ENCODE data around the gene ITM2C. TPM values are rescaled to one million over a fixed set of nuclear protein-coding genes. Genes with fewer than 3 reads are reported as not detected.

The ITM2C gene
- total RNA-seq, 1 experiment from 2014 or later: 85.8 TPM

- DNase-seq (ENCODE audit: low spot score): no peak
Observed at GRCh38 chr2:230872968-230873660, 8.4 kb downstream of the ITM2C start.

GRCh38 chr2:230873661-230874401, 9.1 kb downstream of the ITM2C start:
- no peak for DNase-seq (ENCODE audit: low spot score)

- DNase-seq (ENCODE audit: low spot score): no peak
Observed at GRCh38 chr2:230874456-230874855, 9.7 kb downstream of the ITM2C start.

- DNase-seq (ENCODE audit: low spot score): no peak
Observed at GRCh38 chr2:230874876-230875275, 10.1 kb downstream of the ITM2C start.

- no peak for DNase-seq (ENCODE audit: low spot score)
Observed at GRCh38 chr2:230875347-230876315, 10.9 kb downstream of the ITM2C start.

GRCh38 chr2:230877116-230877758, 12.5 kb downstream of the ITM2C start:
- no peak for DNase-seq (ENCODE audit: low spot score)

- DNase-seq (ENCODE audit: low spot score): no peak
Observed at GRCh38 chr2:230877759-230878598, 13.2 kb downstream of the ITM2C start.

- DNase-seq (ENCODE audit: low spot score): no peak
Observed at GRCh38 chr2:230878599-230879188, 14.0 kb downstream of the ITM2C start.

- DNase-seq (ENCODE audit: low spot score): no peak
Observed at GRCh38 chr2:230879271-230879882, 14.6 kb downstream of the ITM2C start.

GRCh38 chr2:230879891-230880290, 15.1 kb downstream of the ITM2C start:
- no peak for DNase-seq (ENCODE audit: low spot score)

GRCh38 chr2:230881840-230882239, 17.1 kb downstream of the ITM2C start:
- DNase-seq (ENCODE audit: low spot score): no peak

- no peak for DNase-seq (ENCODE audit: low spot score)
Observed at GRCh38 chr2:230885463-230886130, 20.9 kb downstream of the ITM2C start.

GRCh38 chr2:230886206-230886605, 21.5 kb downstream of the ITM2C start:
- no peak for DNase-seq (ENCODE audit: low spot score)

- DNase-seq (ENCODE audit: low spot score): no peak
Observed at GRCh38 chr2:230886671-230887071, 21.9 kb downstream of the ITM2C start.

GRCh38 chr2:230887342-230887741, 22.6 kb downstream of the ITM2C start:
- no peak for DNase-seq (ENCODE audit: low spot score)

GRCh38 chr2:230888824-230889400, 24.2 kb downstream of the ITM2C start:
- no peak for DNase-seq (ENCODE audit: low spot score)

GRCh38 chr2:230889911-230890601, 25.3 kb downstream of the ITM2C start:
- no peak for DNase-seq (ENCODE audit: low spot score)

GRCh38 chr2:230890646-230891045, 25.9 kb downstream of the ITM2C start:
- no peak for DNase-seq (ENCODE audit: low spot score)

Data from H4 (cell line).